K562 treated with DMSO at 1 percent for 48 hours (cell line): ENCODE results near the gene CHAC1. TPM values are rescaled to one million over a fixed set of nuclear protein-coding genes. Genes with fewer than 3 reads are reported as not detected.

ENCODE experiments used
- total RNA-seq: library from RNA; unstranded; fragments of 300-600 nt; gene quantifications from 2 replicates; pipeline ENCODE4 v1.2.3, GENCODE V29; 2022; ENCODE audit warnings: low replicate concordance; ENCODE audit errors: extremely low read depth

CHAC1 gene
- not detected in 2 replicates for total RNA-seq

GRCh38 chr15:40952901-40953712 lies at the start of gene CHAC1:
Gene CHAC1 (plus strand): TSS chr15:40953471. CDS start chr15:40953584, 113 bp downstream.

DNA sequence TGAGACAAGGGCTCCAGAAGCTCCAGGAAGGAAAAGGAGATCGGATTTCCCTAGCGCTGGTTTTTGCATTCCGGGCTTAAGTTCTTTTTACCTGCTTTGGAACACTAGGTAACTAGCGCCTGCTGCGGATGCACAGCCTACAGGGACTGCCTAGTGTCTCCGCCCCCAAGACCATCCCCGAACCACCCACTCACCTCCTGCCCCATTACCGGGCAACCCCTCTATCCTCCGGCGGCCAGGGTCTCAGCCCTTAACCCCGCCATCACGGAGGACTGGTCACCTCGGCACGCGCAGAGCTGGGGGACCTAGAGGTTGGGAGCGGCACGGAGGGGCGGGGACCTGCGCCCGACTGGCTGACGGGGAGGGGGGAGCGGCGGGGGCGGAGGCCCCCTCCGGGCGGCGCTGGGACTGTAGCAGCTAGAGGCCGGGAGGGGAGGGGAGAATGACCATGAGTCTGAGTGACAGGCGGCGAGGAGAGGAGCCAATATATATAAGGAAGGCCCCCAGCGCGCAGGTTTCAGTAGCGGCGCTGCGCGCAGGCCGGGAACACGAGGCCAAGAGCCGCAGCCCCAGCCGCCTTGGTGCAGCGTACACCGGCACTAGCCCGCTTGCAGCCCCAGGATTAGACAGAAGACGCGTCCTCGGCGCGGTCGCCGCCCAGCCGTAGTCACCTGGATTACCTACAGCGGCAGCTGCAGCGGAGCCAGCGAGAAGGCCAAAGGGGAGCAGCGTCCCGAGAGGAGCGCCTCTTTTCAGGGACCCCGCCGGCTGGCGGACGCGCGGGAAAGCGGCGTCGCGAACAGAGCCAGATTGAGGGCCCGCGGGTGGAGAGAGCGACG lies 24.2 kb upstream of the CHAC1 start, which contains the start of gene DLL4:
DLL4 (plus strand) TSS at position 520 of the 839 bp plus-strand sequence. CDS start 329 bp downstream, outside the sequence.

Other genes with a start within 250 kb of the CHAC1 start
- gene RMDN3, start 198.2 kb upstream of the CHAC1 start, total RNA-seq, result not detected in 2 replicates
- gene GCHFR, start 189.4 kb upstream of the CHAC1 start, total RNA-seq, result not detected in 2 replicates
- not detected in 2 replicates for gene C15orf62, start 183.5 kb upstream of the CHAC1 start, total RNA-seq
- not detected in 2 replicates for gene ZFYVE19, start 146.4 kb upstream of the CHAC1 start, total RNA-seq
- gene DNAJC17, start 146.0 kb upstream of the CHAC1 start, total RNA-seq, result not detected in 2 replicates
- not detected in 2 replicates for gene PPP1R14D, start 124.8 kb upstream of the CHAC1 start, total RNA-seq
- gene SPINT1, start 109.4 kb upstream of the CHAC1 start, total RNA-seq, result not detected in 2 replicates
- not detected in 2 replicates for gene RHOV, start 79.2 kb upstream of the CHAC1 start, total RNA-seq
- gene VPS18, start 59.0 kb upstream of the CHAC1 start, total RNA-seq, result not detected in 2 replicates
- gene DLL4, start 24.1 kb upstream of the CHAC1 start, total RNA-seq, result not detected in 2 replicates
- not detected in 2 replicates for gene INO80, start 162.8 kb downstream of the CHAC1 start, total RNA-seq